Activated naive CD8-positive, alpha-beta T cell (primary cell): ENCODE results near the gene IPCEF1.
"Not testable (repeated sequence)": the region's sequence is repeated elsewhere in the genome, so short reads cannot be mapped to it uniquely, and the experiment has no call there.

Source experiments
- H3K27ac Mint-ChIP-seq: one replicate; pipeline ENCODE4 v1.8.0; 2021; ENCODE audit warnings: mixed read lengths
- H3K27me3 Mint-ChIP-seq: one replicate; pipeline ENCODE4 v1.8.0; 2021; ENCODE audit warnings: mixed read lengths
- H3K36me3 Mint-ChIP-seq: one replicate; pipeline ENCODE4 v1.8.0; 2021; ENCODE audit warnings: mixed read lengths
- H3K4me1 Mint-ChIP-seq: one replicate; pipeline ENCODE4 v1.8.0; 2021; ENCODE audit warnings: low read depth, mixed read lengths
- H3K4me3 Mint-ChIP-seq: one replicate; pipeline ENCODE4 v1.8.0; 2021; ENCODE audit warnings: mild to moderate bottlenecking, mixed read lengths
- H3K9me3 Mint-ChIP-seq: one replicate; pipeline ENCODE4 v1.8.0; 2021; ENCODE audit warnings: low read depth, mixed read lengths

IPCEF1 gene

GRCh38 chr6:154329350-154330170, 27.0 kb downstream of the IPCEF1 start:
- Mint-ChIP-seq H3K4me1 (no peaks in the 10 kb centered on the region), H3K27ac (no peak overlapping the region)

GRCh38 chr6:154327313-154327712, 29.3 kb downstream of the IPCEF1 start:
- H3K36me3 Mint-ChIP-seq, H3K27ac Mint-ChIP-seq, H3K4me1 Mint-ChIP-seq: not testable (repeated sequence)

More at GRCh38 chr6:154329350-154330170, 27.0 kb downstream of the IPCEF1 start:
- H3K36me3 Mint-ChIP-seq = no peaks in the 10 kb centered on the region
- H3K9me3 Mint-ChIP-seq = peaks cover 4% of the 10 kb centered on the region
- H3K27me3 Mint-ChIP-seq = no peaks in the 10 kb centered on the region
- H3K4me3 Mint-ChIP-seq = no peak overlapping the region

GRCh38 chr6:154325142-154325541, 31.5 kb downstream of the IPCEF1 start:
- Mint-ChIP-seq H3K9me3 (no peaks in the 10 kb centered on the region), H3K27ac (no peak overlapping the region), H3K4me1 (no peaks in the 10 kb centered on the region), H3K36me3 (no peaks in the 10 kb centered on the region), H3K4me3 (no peak overlapping the region), H3K27me3 (no peaks in the 10 kb centered on the region)

More at GRCh38 chr6:154327313-154327712, 29.3 kb downstream of the IPCEF1 start:
- not testable (repeated sequence) for H3K4me3 Mint-ChIP-seq, H3K27me3 Mint-ChIP-seq, H3K9me3 Mint-ChIP-seq

GRCh38 chr6:154320181-154320580, 36.4 kb downstream of the IPCEF1 start:
- H3K4me1 Mint-ChIP-seq = peaks cover 7% of the 10 kb centered on the region
- no peak overlapping the region for H3K4me3 Mint-ChIP-seq
- H3K36me3 Mint-ChIP-seq = no peaks in the 10 kb centered on the region
- H3K27me3 Mint-ChIP-seq = no peaks in the 10 kb centered on the region
- H3K27ac Mint-ChIP-seq = no peak overlapping the region
- H3K9me3 Mint-ChIP-seq = no peaks in the 10 kb centered on the region

GRCh38 chr6:154319231-154319858, 37.3 kb downstream of the IPCEF1 start:
- Mint-ChIP-seq H3K36me3 (no peaks in the 10 kb centered on the region), H3K4me1 (peaks cover 7% of the 10 kb centered on the region), H3K9me3 (no peaks in the 10 kb centered on the region), H3K27ac (no peak overlapping the region), H3K4me3 (no peak overlapping the region), H3K27me3 (no peaks in the 10 kb centered on the region)

- Mint-ChIP-seq H3K4me3 (no peak overlapping the region), H3K27ac (no peak overlapping the region), H3K36me3 (no peaks in the 10 kb centered on the region), H3K27me3 (no peaks in the 10 kb centered on the region), H3K9me3 (no peaks in the 10 kb centered on the region), H3K4me1 (peaks cover 7% of the 10 kb centered on the region)
Measured at GRCh38 chr6:154318721-154319120, 37.9 kb downstream of the IPCEF1 start.

- no peak overlapping the region for H3K4me3 Mint-ChIP-seq
- H3K27me3 Mint-ChIP-seq = no peaks in the 10 kb centered on the region
- H3K27ac Mint-ChIP-seq = no peak overlapping the region
- H3K36me3 Mint-ChIP-seq = peaks cover 3% of the 10 kb centered on the region
- peaks cover 7% of the 10 kb centered on the region for H3K4me1 Mint-ChIP-seq
- H3K9me3 Mint-ChIP-seq = no peaks in the 10 kb centered on the region
Measured at GRCh38 chr6:154316131-154316530, 40.5 kb downstream of the IPCEF1 start.

- no peak overlapping the region for H3K27ac Mint-ChIP-seq
- H3K36me3 Mint-ChIP-seq = peaks cover 5% of the 10 kb centered on the region
- peaks cover 8% of the 10 kb centered on the region for H3K4me1 Mint-ChIP-seq
- H3K9me3 Mint-ChIP-seq = no peaks in the 10 kb centered on the region
- no peak overlapping the region for H3K4me3 Mint-ChIP-seq
- no peaks in the 10 kb centered on the region for H3K27me3 Mint-ChIP-seq
Measured at GRCh38 chr6:154314084-154314483, 42.5 kb downstream of the IPCEF1 start.

- Mint-ChIP-seq H3K4me1 (peaks cover 2% of the 10 kb centered on the region), H3K36me3 (peaks cover 5% of the 10 kb centered on the region), H3K4me3 (no peak overlapping the region), H3K9me3 (no peaks in the 10 kb centered on the region), H3K27ac (no peak overlapping the region), H3K27me3 (no peaks in the 10 kb centered on the region)
Measured at GRCh38 chr6:154308986-154309385, 47.6 kb downstream of the IPCEF1 start.

- no peak overlapping the region for H3K4me3 Mint-ChIP-seq
- H3K27me3 Mint-ChIP-seq = no peaks in the 10 kb centered on the region
- H3K4me1 Mint-ChIP-seq = peaks cover 3% of the 10 kb centered on the region
- H3K9me3 Mint-ChIP-seq = no peaks in the 10 kb centered on the region
- peaks cover 5% of the 10 kb centered on the region for H3K36me3 Mint-ChIP-seq
- no peak overlapping the region for H3K27ac Mint-ChIP-seq
Measured at GRCh38 chr6:154307696-154308425, 48.7 kb downstream of the IPCEF1 start.

GRCh38 chr6:154307147-154307546, 49.5 kb downstream of the IPCEF1 start:
- not testable (repeated sequence) for H3K4me1 Mint-ChIP-seq, H3K36me3 Mint-ChIP-seq, H3K4me3 Mint-ChIP-seq, H3K9me3 Mint-ChIP-seq, H3K27me3 Mint-ChIP-seq, H3K27ac Mint-ChIP-seq

GRCh38 chr6:154306696-154307095, 49.9 kb downstream of the IPCEF1 start:
- peaks cover 2% of the 10 kb centered on the region for H3K36me3 Mint-ChIP-seq
- no peaks in the 10 kb centered on the region for H3K9me3 Mint-ChIP-seq
- H3K4me1 Mint-ChIP-seq = peaks cover 14% of the 10 kb centered on the region
- no peak overlapping the region for H3K27ac Mint-ChIP-seq
- H3K27me3 Mint-ChIP-seq = no peaks in the 10 kb centered on the region
- H3K4me3 Mint-ChIP-seq = no peak overlapping the region

GRCh38 chr6:154304191-154304590, 52.4 kb downstream of the IPCEF1 start:
- peaks cover 14% of the 10 kb centered on the region for H3K4me1 Mint-ChIP-seq
- no peaks in the 10 kb centered on the region for H3K36me3 Mint-ChIP-seq
- no peaks in the 10 kb centered on the region for H3K9me3 Mint-ChIP-seq
- H3K4me3 Mint-ChIP-seq = no peak overlapping the region
- no peak overlapping the region for H3K27ac Mint-ChIP-seq
- no peaks in the 10 kb centered on the region for H3K27me3 Mint-ChIP-seq

GRCh38 chr6:154303642-154304041, 53.0 kb downstream of the IPCEF1 start:
- not testable (repeated sequence) for H3K9me3 Mint-ChIP-seq, H3K36me3 Mint-ChIP-seq, H3K27ac Mint-ChIP-seq, H3K4me3 Mint-ChIP-seq, H3K27me3 Mint-ChIP-seq
- peaks cover 12% of the 10 kb centered on the region for H3K4me1 Mint-ChIP-seq
